Endothelial cell of umbilical vein (primary cell): ENCODE results near the gene HOXD10.

Experiments
- CTCF ChIP-seq, 2 donors: IDR thresholded peaks; 1 replicate in 1 of 2; 2 replicates in 1 of 2; pipeline ENCODE4 v1.5.1; 2011; ENCODE audit warnings: low read length in 2 of 2, mild to moderate bottlenecking in 2 of 2, moderate library complexity in 2 of 2, control low read depth in 1 of 2, inconsistent platforms in 1 of 2, low read depth in 1 of 2; ENCODE audit not compliant: insufficient read depth in 1 of 2; ENCODE audit errors: extremely low read depth in 1 of 2
- EZH2 ChIP-seq: IDR thresholded peaks from 2 replicates; pipeline ENCODE4 v1.6.1; 2012; ENCODE audit warnings: borderline replicate concordance, low read depth, mild to moderate bottlenecking, moderate library complexity, low read length, inconsistent platforms; ENCODE audit not compliant: severe bottlenecking
- FOS ChIP-seq: IDR thresholded peaks from 2 replicates; pipeline ENCODE4 v1.6.1; 2011; ENCODE audit warnings: mild to moderate bottlenecking, low read length, moderate library complexity, borderline replicate concordance; ENCODE audit not compliant: insufficient read depth
- GATA2 ChIP-seq: IDR thresholded peaks from 2 replicates; pipeline ENCODE4 v1.7.0; 2011; ENCODE audit warnings: low read depth, mild to moderate bottlenecking, moderate library complexity, mixed read lengths, low read length; ENCODE audit not compliant: insufficient read length, insufficient read depth
- JUN ChIP-seq: IDR thresholded peaks from 2 replicates; pipeline ENCODE4 v1.6.1; 2011; ENCODE audit warnings: borderline replicate concordance, low read depth; ENCODE audit not compliant: insufficient read length, insufficient read depth
- MAX ChIP-seq: IDR thresholded peaks from 2 replicates; pipeline ENCODE4 v1.6.1; 2011; ENCODE audit not compliant: insufficient read depth, insufficient read length
- MYC ChIP-seq: IDR thresholded peaks from one replicate; pipeline ENCODE4 v1.6.1; 2011; ENCODE audit warnings: mild to moderate bottlenecking, low read depth, low read length
- POLR2A ChIP-seq: IDR thresholded peaks from 2 replicates; pipeline ENCODE4 v1.6.1; 2012; ENCODE audit warnings: low read depth, mild to moderate bottlenecking, control low read depth, low read length
- POLR2AphosphoS5 ChIP-seq: IDR thresholded peaks from 2 replicates; pipeline ENCODE4 v1.6.1; 2012; ENCODE audit warnings: low read depth, mild to moderate bottlenecking, control low read depth, low read length, moderate library complexity; ENCODE audit not compliant: insufficient read depth

- TF ChIP-seq POLR2A (no peak), CTCF (IDR thresholded peaks at IDR 0.05; ENCODE audit: extremely low read depth in 1 of 2, insufficient read depth in 1 of 2, low read depth in 1 of 2, low read length in 2 of 2) (peak; percentile 44 to 58), EZH2 (no peak), MYC (no peak), POLR2AphosphoS5 (no peak), GATA2 (no peak), JUN (no peak), MAX (no peak), FOS (no peak)
Observed at GRCh38 chr2:176085861-176086771, 30.5 kb upstream of the HOXD10 start.
